Right lobe of liver (tissue), 4 donors: ENCODE measurements around the gene TBC1D5.

ENCODE experiments used
- CTCF ChIP-seq, 4 donors: fragments of 200-600 bp in 3 of 4; fragments of 450-650 bp in 1 of 4; IDR thresholded peaks; one replicate each; pipeline versions ENCODE4 v1.5.1 to v1.8.0; 2016 to 2022; ENCODE audit warnings: antibody characterized with exemption in 4 of 4, mild to moderate bottlenecking in 2 of 4
- POLR2A ChIP-seq: fragments of 450-650 bp; IDR thresholded peaks from one replicate; pipeline ENCODE4 v1.6.1; 2017; ENCODE audit warnings: antibody characterized with exemption, mild to moderate bottlenecking
- donor health status: DM: no; HTN: no; CAD: no.
- donor health status: DM: no; HTN: no; CAD: no.
- donor health status: DM: no; HTN: yes; CAD: no.

- TF ChIP-seq CTCF (IDR thresholded peaks at IDR 0.05) (peak in 2 of 4 donors; percentile 13 to 19), POLR2A (no peak)
These were observed 546.4 kb downstream of the TBC1D5 start for GRCh38 chr3:17195856-17196604.
